ENCODE results near the gene ATAD3C.

- TF ChIP-seq POLR2A (IDR thresholded peaks at IDR 0.05; ENCODE audit: low read depth, low read length) (no peak), FOS (IDR thresholded peaks at IDR 0.05; ENCODE audit: low read depth, low read length) (no peak), CEBPB (IDR thresholded peaks at IDR 0.05; ENCODE audit: low read depth, low read length) (no peak), RAD21 (IDR thresholded peaks at IDR 0.05; ENCODE audit: low read length) (no peak), MXI1 (IDR thresholded peaks at IDR 0.05; ENCODE audit: borderline replicate concordance, low read depth, low read length) (no peak), NFE2L2 (IDR thresholded peaks at IDR 0.05; ENCODE audit: low read depth, low read length) (no peak), CHD1 (IDR thresholded peaks at IDR 0.05; ENCODE audit: low read depth, low read length) (no peak), USF2 (IDR thresholded peaks at IDR 0.05; ENCODE audit: low read depth, low read length) (no peak)
- TF ChIP-seq, protein P1, sequence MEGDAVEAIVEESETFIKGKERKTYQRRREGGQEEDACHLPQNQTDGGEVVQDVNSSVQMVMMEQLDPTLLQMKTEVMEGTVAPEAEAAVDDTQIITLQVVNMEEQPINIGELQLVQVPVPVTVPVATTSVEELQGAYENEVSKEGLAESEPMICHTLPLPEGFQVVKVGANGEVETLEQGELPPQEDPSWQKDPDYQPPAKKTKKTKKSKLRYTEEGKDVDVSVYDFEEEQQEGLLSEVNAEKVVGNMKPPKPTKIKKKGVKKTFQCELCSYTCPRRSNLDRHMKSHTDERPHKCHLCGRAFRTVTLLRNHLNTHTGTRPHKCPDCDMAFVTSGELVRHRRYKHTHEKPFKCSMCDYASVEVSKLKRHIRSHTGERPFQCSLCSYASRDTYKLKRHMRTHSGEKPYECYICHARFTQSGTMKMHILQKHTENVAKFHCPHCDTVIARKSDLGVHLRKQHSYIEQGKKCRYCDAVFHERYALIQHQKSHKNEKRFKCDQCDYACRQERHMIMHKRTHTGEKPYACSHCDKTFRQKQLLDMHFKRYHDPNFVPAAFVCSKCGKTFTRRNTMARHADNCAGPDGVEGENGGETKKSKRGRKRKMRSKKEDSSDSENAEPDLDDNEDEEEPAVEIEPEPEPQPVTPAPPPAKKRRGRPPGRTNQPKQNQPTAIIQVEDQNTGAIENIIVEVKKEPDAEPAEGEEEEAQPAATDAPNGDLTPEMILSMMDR (conservative IDR thresholded peaks at IDR 0.05; ENCODE audit: low read depth, low read length), result no peak
These were observed 38.2 kb downstream of the ATAD3C start for GRCh38 chr1:1487701-1488100.
